Mammary epithelial cell (primary cell): ENCODE measurements around the gene HHATL.

Experiments used
- CTCF ChIP-seq, 2 donors: IDR thresholded peaks in 1 of 2; conservative IDR thresholded peaks in 1 of 2; 2 replicates each; pipeline ENCODE4 v1.5.1; 2011 to 2012; ENCODE audit warnings: inconsistent platforms in 2 of 2, low read length in 2 of 2, mild to moderate bottlenecking in 2 of 2, control low read depth in 1 of 2, low read depth in 1 of 2; ENCODE audit not compliant: insufficient read depth in 1 of 2; ENCODE audit errors: extremely low read depth in 1 of 2
- EZH2 ChIP-seq: IDR thresholded peaks from 2 replicates; pipeline ENCODE4 v1.6.1; 2012; ENCODE audit warnings: low read length, inconsistent platforms, borderline replicate concordance

GRCh38 chr3:42702982-42703694 lies 540 bp upstream of the HHATL start:
- TF ChIP-seq CTCF (conservative IDR thresholded peaks at IDR 0.05 in 1 of 2, IDR thresholded peaks at IDR 0.05 in 1 of 2; ENCODE audit: extremely low read depth in 1 of 2, insufficient read depth in 1 of 2, low read depth in 1 of 2, low read length in 2 of 2) (no peak), EZH2 (no peak)
